Stimulated activated naive B cell treated with anti-CD40 and anti-IgM and Interleukin-4, amounts not matched to agents 10 μg/mL and 1 μg/mL and 100 μg/mL, for 72 hours (primary cell): ENCODE results near the gene C11orf58.

ENCODE experiments used
- ATAC-seq, 2 donors: fragments of 150-1000 bp; cut with Tn5 transposase; replicated peaks; 2 replicates each; pipeline ENCODE4 v1.10.0; 2021; ENCODE audit warnings: moderate library complexity in 1 of 2
- DNase-seq: peaks from one replicate; pipeline ENCODE4 v3.0.0; 2021
- H3K27ac Mint-ChIP-seq: one replicate; pipeline ENCODE4 v1.8.0; 2022; ENCODE audit warnings: mild to moderate bottlenecking, mixed read lengths
- H3K27me3 Mint-ChIP-seq, 2 donors: one replicate each; pipeline ENCODE4 v1.8.0; 2022; ENCODE audit warnings: mixed read lengths in 2 of 2
- H3K36me3 Mint-ChIP-seq, 2 donors: one replicate each; pipeline ENCODE4 v1.8.0; 2022; ENCODE audit warnings: mixed read lengths in 2 of 2, mild to moderate bottlenecking in 1 of 2
- H3K4me1 Mint-ChIP-seq, 2 donors: one replicate each; pipeline ENCODE4 v1.8.0; 2022; ENCODE audit warnings: mixed read lengths in 2 of 2, mild to moderate bottlenecking in 1 of 2
- H3K4me3 Mint-ChIP-seq, 2 donors: one replicate each; pipeline ENCODE4 v1.8.0; 2022; ENCODE audit warnings: mild to moderate bottlenecking in 2 of 2, mixed read lengths in 2 of 2, moderate library complexity in 1 of 2
- H3K9me3 Mint-ChIP-seq, 2 donors: one replicate each; pipeline ENCODE4 v1.8.0; 2022; ENCODE audit warnings: mixed read lengths in 2 of 2, mild to moderate bottlenecking in 1 of 2

C11orf58 gene

GRCh38 chr11:16774936-16775613 is 36.6 kb downstream of the C11orf58 start:
- Mint-ChIP-seq H3K4me1 (no peaks in the 10 kb centered on the region), H3K9me3 (no peaks in the 10 kb centered on the region), H3K27me3 (no peaks in the 10 kb centered on the region), H3K4me3 (no peak overlapping the region), H3K36me3 (peaks cover 14 to 24% of the 10 kb centered on the region in 2 donors), H3K27ac (no peak overlapping the region)
- DNase-seq, result no peak
- no peak for ATAC-seq

DNA sequence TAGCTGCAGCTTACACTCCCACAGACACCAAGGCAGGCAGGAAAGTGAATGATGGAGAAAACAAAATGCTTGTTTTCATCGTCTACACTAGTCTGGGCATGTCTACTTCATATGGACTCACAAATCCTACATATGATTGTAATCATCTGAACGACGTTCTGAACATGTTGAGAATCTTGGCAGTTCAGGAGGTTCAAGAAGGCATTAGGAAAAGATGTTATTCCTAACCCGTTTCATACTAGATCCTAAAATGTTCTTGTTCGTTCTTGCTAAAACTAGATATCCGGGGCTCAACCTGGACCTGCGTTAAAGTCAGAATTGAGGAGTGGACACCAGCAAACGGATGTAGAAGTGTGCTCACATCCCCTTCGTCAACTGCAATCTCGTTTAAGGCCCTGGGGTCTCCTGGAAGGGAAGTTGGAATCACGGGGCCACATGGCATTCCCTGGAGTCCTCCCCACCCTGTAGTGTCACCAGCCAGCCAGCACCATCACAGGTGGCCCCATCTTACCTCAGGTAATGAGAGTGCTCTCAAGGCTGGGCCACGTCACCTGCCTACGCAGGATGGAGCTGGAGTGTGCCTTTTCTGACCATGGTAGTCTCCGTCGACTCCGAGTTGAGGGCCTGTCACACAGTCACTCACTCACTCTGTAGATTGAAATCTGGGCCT is 37.3 kb downstream of the C11orf58 start:
- no peak for ATAC-seq
- H3K4me1 Mint-ChIP-seq, result no peaks in the 10 kb centered on the region
- no peak overlapping the region for H3K27ac Mint-ChIP-seq
- H3K36me3 Mint-ChIP-seq, result peaks cover 20 to 29% of the 10 kb centered on the region in 2 donors
- DNase-seq, result no peak
- H3K9me3 Mint-ChIP-seq, result no peaks in the 10 kb centered on the region
- no peaks in the 10 kb centered on the region for H3K27me3 Mint-ChIP-seq
- no peak overlapping the region for H3K4me3 Mint-ChIP-seq

- H3K9me3 Mint-ChIP-seq, result no peaks in the 10 kb centered on the region
- DNase-seq (no peak), ATAC-seq (no peak)
- H3K4me1 Mint-ChIP-seq, result no peaks in the 10 kb centered on the region
- H3K27ac Mint-ChIP-seq, result peak overlapping the region; percentile 83
- no peak overlapping the region for H3K4me3 Mint-ChIP-seq
- no peaks in the 10 kb centered on the region for H3K27me3 Mint-ChIP-seq
- H3K36me3 Mint-ChIP-seq, result peaks cover 24 to 38% of the 10 kb centered on the region in 2 donors
Measured at GRCh38 chr11:16776711-16777612, 38.5 kb downstream of the C11orf58 start.

DNA sequence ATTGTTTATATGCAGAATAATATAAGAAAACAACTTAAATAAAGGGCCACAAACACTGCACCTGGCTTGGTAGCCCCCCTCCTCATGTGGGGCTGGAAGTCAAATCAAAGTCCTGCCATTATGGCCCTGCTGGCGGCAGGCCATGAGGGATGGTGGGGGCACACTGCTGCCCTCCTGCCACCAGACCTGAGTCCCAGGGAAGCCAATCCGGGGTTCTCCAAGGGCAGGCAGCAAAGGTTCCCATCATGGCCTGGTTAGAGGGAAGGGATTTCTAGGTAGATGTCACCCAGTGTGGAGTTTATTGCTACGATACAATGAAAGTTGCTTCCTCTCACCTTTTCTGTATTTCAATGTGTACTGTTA is 39.1 kb downstream of the C11orf58 start:
- peaks cover 24 to 44% of the 10 kb centered on the region in 2 donors for H3K36me3 Mint-ChIP-seq
- no peaks in the 10 kb centered on the region for H3K9me3 Mint-ChIP-seq

DNA sequence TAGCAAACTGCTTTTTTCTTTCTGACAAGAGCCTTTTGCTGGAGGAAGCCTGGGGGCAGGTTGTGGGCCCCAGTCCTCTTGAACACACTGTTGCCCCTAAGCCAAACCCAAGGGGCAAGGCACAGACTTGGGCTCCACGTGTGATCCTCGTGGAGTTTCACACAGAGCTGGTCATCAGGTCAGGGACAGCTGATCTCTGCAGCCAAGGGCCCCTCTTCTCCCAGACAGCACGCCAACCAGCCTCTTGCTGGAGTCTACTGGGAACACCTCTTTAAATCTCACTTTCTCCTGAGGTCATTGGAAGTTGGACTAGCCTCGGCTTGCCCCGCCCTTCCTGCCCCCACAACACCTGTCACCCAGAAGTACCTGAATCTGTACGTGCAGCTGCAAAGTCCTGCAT is 39.8 kb downstream of the C11orf58 start:
- DNase-seq (no peak), ATAC-seq (no peak)
- Mint-ChIP-seq H3K4me1 (no peaks in the 10 kb centered on the region), H3K27ac (peak overlapping the region; percentile 16), H3K36me3 (peaks cover 26 to 45% of the 10 kb centered on the region in 2 donors), H3K27me3 (no peaks in the 10 kb centered on the region), H3K4me3 (no peak overlapping the region), H3K9me3 (no peaks in the 10 kb centered on the region)

More for the DNA sequence above, 39.1 kb downstream of the C11orf58 start:
- DNase-seq, result no peak
- H3K27me3 Mint-ChIP-seq, result no peaks in the 10 kb centered on the region
- H3K27ac Mint-ChIP-seq, result no peak overlapping the region
- H3K4me1 Mint-ChIP-seq, result no peaks in the 10 kb centered on the region
- no peak overlapping the region for H3K4me3 Mint-ChIP-seq
- ATAC-seq, result no peak

- Mint-ChIP-seq H3K27ac (no peak overlapping the region), H3K27me3 (no peaks in the 10 kb centered on the region), H3K4me3 (no peak overlapping the region), H3K36me3 (peaks cover 32 to 48% of the 10 kb centered on the region in 2 donors), H3K9me3 (no peaks in the 10 kb centered on the region), H3K4me1 (no peaks in the 10 kb centered on the region)
- ATAC-seq (no peak), DNase-seq (no peak)
Measured at GRCh38 chr11:16778876-16779275, 40.4 kb downstream of the C11orf58 start.

GRCh38 chr11:16779436-16779835 is 41.0 kb downstream of the C11orf58 start:
- ATAC-seq (no peak), DNase-seq (no peak)
- no peaks in the 10 kb centered on the region for H3K9me3 Mint-ChIP-seq
- no peak overlapping the region for H3K4me3 Mint-ChIP-seq
- H3K27me3 Mint-ChIP-seq, result no peaks in the 10 kb centered on the region
- no peaks in the 10 kb centered on the region for H3K4me1 Mint-ChIP-seq
- no peak overlapping the region for H3K27ac Mint-ChIP-seq
- H3K36me3 Mint-ChIP-seq, result peaks cover 34 to 53% of the 10 kb centered on the region in 2 donors

GRCh38 chr11:16780146-16780545 is 41.7 kb downstream of the C11orf58 start:
- Mint-ChIP-seq H3K27me3 (no peaks in the 10 kb centered on the region), H3K9me3 (no peaks in the 10 kb centered on the region), H3K4me1 (no peaks in the 10 kb centered on the region), H3K27ac (no peak overlapping the region), H3K4me3 (no peak overlapping the region), H3K36me3 (peaks cover 34 to 56% of the 10 kb centered on the region in 2 donors)
- no peak for DNase-seq
- ATAC-seq, result no peak

- Mint-ChIP-seq H3K36me3 (peaks cover 34 to 59% of the 10 kb centered on the region in 2 donors), H3K27ac (no peak overlapping the region), H3K27me3 (no peaks in the 10 kb centered on the region), H3K9me3 (no peaks in the 10 kb centered on the region), H3K4me3 (no peak overlapping the region), H3K4me1 (no peaks in the 10 kb centered on the region)
- ATAC-seq, result no peak
- no peak for DNase-seq
Measured at GRCh38 chr11:16780698-16781550, 42.5 kb downstream of the C11orf58 start.

DNA sequence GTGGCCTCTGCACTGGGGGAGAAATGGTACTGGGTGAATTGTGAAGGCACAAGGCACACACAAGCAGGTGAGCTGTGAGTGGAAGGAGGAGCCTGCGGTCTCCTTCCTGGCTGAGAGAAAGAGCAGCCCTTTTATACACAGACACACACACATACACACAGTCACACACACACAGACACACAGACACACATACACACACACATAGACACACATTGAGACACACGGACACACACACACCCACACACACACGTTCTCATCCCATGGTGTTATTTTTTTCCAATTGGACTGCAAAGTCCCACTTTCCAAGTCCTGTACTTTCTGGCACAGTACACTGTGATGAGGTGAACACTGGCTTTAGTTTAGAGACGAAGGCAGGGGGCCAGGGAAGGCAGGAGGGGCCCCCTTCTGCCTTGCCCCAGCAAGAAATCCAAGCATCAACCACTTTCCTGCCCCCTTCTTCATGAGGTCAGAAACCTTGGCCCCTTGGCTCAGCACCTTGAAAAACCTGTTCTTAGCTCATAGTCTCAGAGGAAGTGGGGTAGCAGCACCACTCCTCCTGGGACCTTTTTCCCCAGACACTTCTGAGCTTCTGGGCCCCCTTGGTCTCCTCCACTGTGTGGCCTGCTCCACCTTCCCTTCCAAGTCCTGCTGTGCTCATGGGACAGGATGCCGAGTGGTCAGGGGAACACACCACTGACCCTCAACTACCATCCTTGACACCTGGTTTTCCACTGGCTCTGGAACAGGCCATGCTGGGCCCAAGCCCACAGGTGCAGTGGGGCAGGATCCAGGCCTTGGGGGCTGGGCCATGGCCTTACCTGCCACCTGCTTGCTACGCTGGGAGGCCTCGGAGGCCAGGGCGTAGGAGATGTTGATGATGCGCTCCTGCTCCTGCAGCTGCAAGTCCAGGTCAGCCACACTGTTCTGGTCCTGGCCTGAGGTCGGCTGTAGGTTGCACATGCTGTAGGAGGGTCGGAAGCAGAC is 43.8 kb downstream of the C11orf58 start:
- no peak overlapping the region for H3K27ac Mint-ChIP-seq
- peaks cover 33 to 57% of the 10 kb centered on the region in 2 donors for H3K36me3 Mint-ChIP-seq
- no peaks in the 10 kb centered on the region for H3K27me3 Mint-ChIP-seq
- H3K9me3 Mint-ChIP-seq, result no peaks in the 10 kb centered on the region
- no peaks in the 10 kb centered on the region for H3K4me1 Mint-ChIP-seq
- ATAC-seq (no peak), DNase-seq (no peak)
- no peak overlapping the region for H3K4me3 Mint-ChIP-seq

GRCh38 chr11:16783321-16783801 is 44.9 kb downstream of the C11orf58 start:
- no peak for DNase-seq

DNA sequence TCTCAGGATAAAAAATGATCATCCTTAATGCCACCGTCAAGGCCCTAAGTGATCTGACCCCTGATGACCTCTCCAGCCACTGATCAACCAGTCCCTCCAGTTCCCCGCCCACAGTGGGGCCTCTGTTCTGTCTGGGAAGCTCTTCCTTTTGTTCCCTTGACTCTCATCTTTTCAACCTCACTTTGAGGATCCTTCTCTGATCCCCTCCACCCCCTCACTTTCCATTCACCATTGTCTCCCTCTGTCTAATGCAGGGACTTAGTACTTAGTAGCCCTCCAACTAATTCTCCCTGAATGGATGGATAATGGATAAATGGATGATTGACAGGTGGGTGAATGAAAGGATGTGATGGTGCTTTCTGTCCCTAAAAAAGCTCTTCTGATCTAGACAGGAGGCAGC is 45.6 kb downstream of the C11orf58 start:
- Mint-ChIP-seq H3K4me1 (no peaks in the 10 kb centered on the region), H3K4me3 (no peak overlapping the region), H3K9me3 (no peaks in the 10 kb centered on the region), H3K36me3 (peaks cover 39 to 58% of the 10 kb centered on the region in 2 donors), H3K27me3 (no peaks in the 10 kb centered on the region), H3K27ac (no peak overlapping the region)
- no peak for ATAC-seq
- DNase-seq, result no peak

More at GRCh38 chr11:16783321-16783801, 44.9 kb downstream of the C11orf58 start:
- Mint-ChIP-seq H3K4me1 (no peaks in the 10 kb centered on the region), H3K27ac (no peak overlapping the region), H3K9me3 (no peaks in the 10 kb centered on the region), H3K36me3 (peaks cover 36 to 59% of the 10 kb centered on the region in 2 donors), H3K4me3 (no peak overlapping the region), H3K27me3 (no peaks in the 10 kb centered on the region)
- ATAC-seq, result no peak

GRCh38 chr11:16784666-16785065 is 46.2 kb downstream of the C11orf58 start:
- Mint-ChIP-seq H3K4me3 (no peak overlapping the region), H3K27ac (no peak overlapping the region), H3K4me1 (no peaks in the 10 kb centered on the region), H3K27me3 (no peaks in the 10 kb centered on the region), H3K9me3 (no peaks in the 10 kb centered on the region), H3K36me3 (peaks cover 43 to 61% of the 10 kb centered on the region in 2 donors)
- no peak for DNase-seq
- ATAC-seq, result no peak
